Measurements from ENCODE around the gene TIMM44. TPM values are rescaled to one million over a fixed set of nuclear protein-coding genes. Genes with fewer than 3 reads are reported as not detected.

Gene TIMM44
- total RNA-seq, 1 experiment from 2014 or later, result 114 TPM

DNA sequence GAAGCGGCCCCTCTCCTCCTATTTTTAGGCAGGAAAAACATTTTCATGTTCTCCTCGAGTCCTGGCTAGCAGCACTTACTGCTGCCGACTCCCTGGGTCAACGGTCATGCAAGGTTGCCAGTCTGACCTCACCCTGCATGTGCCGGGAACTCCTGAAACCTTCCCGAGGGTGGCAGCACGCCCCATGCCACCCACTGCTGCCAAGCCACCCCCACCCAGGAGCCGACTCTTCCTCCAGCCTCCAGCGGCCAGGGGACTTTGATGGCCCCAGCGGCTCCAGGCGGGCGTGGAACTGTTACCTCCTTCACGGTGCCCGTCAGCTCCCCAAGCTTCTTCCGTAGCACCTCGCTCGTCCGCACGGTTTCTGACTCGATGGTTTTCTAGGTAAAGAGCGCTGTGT is 8.7 kb downstream of the TIMM44 start:
- H2BK20ac ChIP-seq (ENCODE audit: low read depth, low read length, poor library complexity, severe bottlenecking), result no peak overlapping the region
- H3K27ac ChIP-seq (ENCODE audit: insufficient read length, low read depth, low read length), result no peak overlapping the region
- H3K4ac ChIP-seq (ENCODE audit: low read depth, low read length), result no peak overlapping the region
- H3K79me1 ChIP-seq (ENCODE audit: insufficient read depth, low read depth, low read length, poor library complexity, severe bottlenecking), result no peaks in the 10 kb centered on the region
- H3K9me3 ChIP-seq (ENCODE audit: control insufficient read depth, low read depth, low read length), result no peaks in the 10 kb centered on the region
- H4K20me1 ChIP-seq (ENCODE audit: control insufficient read depth, insufficient read depth, insufficient read length), result no peaks in the 10 kb centered on the region
- H4K5ac ChIP-seq (ENCODE audit: insufficient read length, low read depth, low read length), result no peak overlapping the region
- no peaks in the 10 kb centered on the region for H3K27me3 ChIP-seq (ENCODE audit: insufficient read depth, low read length)
- WGBS (ENCODE audit: extremely low coverage, insufficient read length, low lambda C conversion rate), result no CpG with 5 or more reads among the region's 21 CpGs
- Mint-ChIP-seq H3K27ac (no peak overlapping the region), H3K4me3 (no peak overlapping the region; a peak in 1 of 5 replicates), H3K9me3 (no peaks in the 10 kb centered on the region), H3K36me3 (ENCODE audit: insufficient read depth in 1 of 3, low read depth in 3 of 3) (peaks cover 31 to 74% (median 67%) of the 10 kb centered on the region in 3 experiments; a peak in 6 of 7 replicates), H3K27me3 (ENCODE audit: low read depth) (no peaks in the 10 kb centered on the region), H3K4me1 (no peaks in the 10 kb centered on the region)
- H3K14ac ChIP-seq (ENCODE audit: insufficient read depth, low read length), result no peak overlapping the region
- no peak overlapping the region for H2BK120ac ChIP-seq (ENCODE audit: low read depth, low read length, poor library complexity, severe bottlenecking)
- no peaks in the 10 kb centered on the region for H3K79me2 ChIP-seq (ENCODE audit: insufficient read depth, low read length)
- no peak overlapping the region for H2AK5ac ChIP-seq (ENCODE audit: insufficient read length, low read length)
- no peak overlapping the region for H3K4me2 ChIP-seq (ENCODE audit: insufficient read depth, insufficient read length, low read length)
- no peak overlapping the region for H3K9ac ChIP-seq (ENCODE audit: extremely low read depth, insufficient read length, low read length)
- no peak overlapping the region for H2BK15ac ChIP-seq (ENCODE audit: low read depth, low read length)
- H3K4me1 ChIP-seq (ENCODE audit: insufficient read depth, low read length), result no peaks in the 10 kb centered on the region
- H2BK12ac ChIP-seq (ENCODE audit: insufficient read length, low read depth, low read length), result no peak overlapping the region
- H2BK5ac ChIP-seq (ENCODE audit: insufficient read length, low read length), result no peak overlapping the region
- no peak overlapping the region for H4K91ac ChIP-seq (ENCODE audit: insufficient read length, low read depth, low read length)
- TF ChIP-seq, protein P1, sequence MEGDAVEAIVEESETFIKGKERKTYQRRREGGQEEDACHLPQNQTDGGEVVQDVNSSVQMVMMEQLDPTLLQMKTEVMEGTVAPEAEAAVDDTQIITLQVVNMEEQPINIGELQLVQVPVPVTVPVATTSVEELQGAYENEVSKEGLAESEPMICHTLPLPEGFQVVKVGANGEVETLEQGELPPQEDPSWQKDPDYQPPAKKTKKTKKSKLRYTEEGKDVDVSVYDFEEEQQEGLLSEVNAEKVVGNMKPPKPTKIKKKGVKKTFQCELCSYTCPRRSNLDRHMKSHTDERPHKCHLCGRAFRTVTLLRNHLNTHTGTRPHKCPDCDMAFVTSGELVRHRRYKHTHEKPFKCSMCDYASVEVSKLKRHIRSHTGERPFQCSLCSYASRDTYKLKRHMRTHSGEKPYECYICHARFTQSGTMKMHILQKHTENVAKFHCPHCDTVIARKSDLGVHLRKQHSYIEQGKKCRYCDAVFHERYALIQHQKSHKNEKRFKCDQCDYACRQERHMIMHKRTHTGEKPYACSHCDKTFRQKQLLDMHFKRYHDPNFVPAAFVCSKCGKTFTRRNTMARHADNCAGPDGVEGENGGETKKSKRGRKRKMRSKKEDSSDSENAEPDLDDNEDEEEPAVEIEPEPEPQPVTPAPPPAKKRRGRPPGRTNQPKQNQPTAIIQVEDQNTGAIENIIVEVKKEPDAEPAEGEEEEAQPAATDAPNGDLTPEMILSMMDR (conservative IDR thresholded peaks at IDR 0.05), result no peak
- H3K23me2 ChIP-seq (ENCODE audit: insufficient read length, low read depth, low read length, poor library complexity, severe bottlenecking), result no peaks in the 10 kb centered on the region
- no peak overlapping the region for H3K18ac ChIP-seq (ENCODE audit: insufficient read length, low read depth, low read length)
- H4K8ac ChIP-seq (replicated peaks; ENCODE audit: insufficient read length, low read depth, low read length), result no peak overlapping the region
- no peak overlapping the region for H3K23ac ChIP-seq (ENCODE audit: insufficient read length, low read depth, low read length)
- H2AFZ ChIP-seq (ENCODE audit: low read length), result no peak overlapping the region
- no peak overlapping the region for H3T11ph ChIP-seq (ENCODE audit: low read length)
- no peak for DNase-seq
- no peak overlapping the region for H3K56ac ChIP-seq (ENCODE audit: insufficient read length, low read depth, low read length)
